EL (cell line): ENCODE results near the gene TAB2.
"Not testable (repeated sequence)": the region's sequence is repeated elsewhere in the genome, so short reads cannot be mapped to it uniquely, and the experiment has no call there.

Experiments
- DNase-seq: peaks from one replicate; pipeline ENCODE4 v3.0.0-alpha.2; 2016

Gene TAB2

GRCh38 chr6:149313861-149314260 is 3.7 kb upstream of the TAB2 start:
- DNase-seq: no peak

GRCh38 chr6:149314325-149314905 is 3.1 kb upstream of the TAB2 start:
- DNase-seq: no peak

- DNase-seq: no peak
These were observed 1.3 kb upstream of the TAB2 start for GRCh38 chr6:149316108-149316727.

GRCh38 chr6:149316740-149317643 is 520 bp upstream of the TAB2 start:
- DNase-seq: peak; percentile 94

GRCh38 chr6:149318581-149319286 is 1.2 kb downstream of the TAB2 start:
- DNase-seq: peak; percentile 46

GRCh38 chr6:149319422-149319821 is 1.9 kb downstream of the TAB2 start:
- DNase-seq: peak; percentile 18

GRCh38 chr6:149320016-149320415 is 2.5 kb downstream of the TAB2 start:
- DNase-seq: not testable (repeated sequence)

- DNase-seq: no peak
These were observed 3.3 kb downstream of the TAB2 start for GRCh38 chr6:149320796-149321195.

- no peak for DNase-seq
These were observed 5.8 kb downstream of the TAB2 start for GRCh38 chr6:149323353-149323752.

- DNase-seq: no peak
These were observed 6.4 kb downstream of the TAB2 start for GRCh38 chr6:149323925-149324324.

- DNase-seq: no peak
These were observed 6.9 kb downstream of the TAB2 start for GRCh38 chr6:149324428-149324827.

GRCh38 chr6:149325648-149326236 is 8.2 kb downstream of the TAB2 start:
- no peak for DNase-seq

GRCh38 chr6:149327638-149328037 is 10.1 kb downstream of the TAB2 start:
- no peak for DNase-seq

- DNase-seq: no peak
These were observed 10.6 kb downstream of the TAB2 start for GRCh38 chr6:149328083-149328482.

GRCh38 chr6:149329529-149329928 is 12.0 kb downstream of the TAB2 start:
- no peak for DNase-seq

- DNase-seq: no peak
These were observed 12.6 kb downstream of the TAB2 start for GRCh38 chr6:149330133-149330532.

GRCh38 chr6:149331043-149331807 is 13.7 kb downstream of the TAB2 start:
- peak; percentile 21 for DNase-seq

- DNase-seq: peak; percentile 18
These were observed 14.4 kb downstream of the TAB2 start for GRCh38 chr6:149331871-149332270.

- DNase-seq: no peak
These were observed 15.2 kb downstream of the TAB2 start for GRCh38 chr6:149332602-149333265.

- DNase-seq: no peak
These were observed 15.7 kb downstream of the TAB2 start for GRCh38 chr6:149333266-149333620.

GRCh38 chr6:149334201-149334600 is 16.7 kb downstream of the TAB2 start:
- peak; percentile 59 for DNase-seq
